A549 treated with Hydrocortisone at 1 μM for 4 hours (cell line): ENCODE measurements around the gene TMEM138. TPM values are rescaled to one million over a fixed set of nuclear protein-coding genes. Genes with fewer than 3 reads are reported as not detected.

Experiments used
- total RNA-seq: library from RNA; stranded (reverse); fragments of 200-300 nt; extraction: Qiagen RNA extraction; gene quantifications from 5 replicates; pipeline ENCODE4 v1.2.3, GENCODE V29; 2022

TMEM138 gene
- total RNA-seq: 65.3 to 104 TPM (median 94.7 TPM) in 5 replicates

DNA sequence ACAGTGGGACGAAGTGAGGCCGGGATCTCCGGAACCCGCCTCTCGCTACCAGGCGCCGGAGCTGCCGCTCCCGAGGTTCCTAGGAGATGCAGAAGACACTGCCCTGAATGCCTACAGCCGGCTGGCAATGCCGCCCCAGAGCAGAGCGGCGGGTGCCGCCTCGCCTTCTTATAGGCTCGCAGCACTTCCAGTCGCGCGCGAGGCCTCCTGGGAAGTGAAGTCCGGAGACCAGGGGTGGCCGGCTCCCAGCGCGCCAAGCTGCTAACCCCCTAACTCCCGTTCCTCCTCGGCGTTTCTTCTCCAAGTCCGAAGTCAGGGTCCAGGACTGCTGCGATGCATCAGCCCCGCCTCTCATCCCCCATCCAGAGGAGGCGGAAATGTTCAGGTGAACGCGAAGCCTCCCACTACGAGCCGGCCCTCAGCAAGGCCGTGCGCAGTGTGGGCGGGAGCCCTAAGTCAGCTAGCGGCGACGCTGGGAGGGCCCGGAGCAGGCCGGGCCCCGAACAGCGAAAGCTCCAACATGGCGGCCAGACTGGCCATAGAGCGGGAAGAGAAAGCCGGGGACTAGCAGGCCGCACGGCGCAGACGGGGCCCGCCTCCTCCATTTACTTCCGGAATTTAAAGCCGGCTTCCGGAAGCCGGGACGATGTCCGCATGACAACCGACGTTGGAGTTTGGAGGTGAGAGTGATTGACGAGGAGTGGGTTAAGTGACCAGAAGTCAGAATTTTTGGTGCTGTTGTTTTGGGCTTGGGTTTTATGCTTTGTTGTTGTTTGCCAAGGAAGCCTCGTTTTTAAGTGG lies at the start of gene TMEM138, which contains the start of gene CYB561A3:
Gene TMEM138, plus strand, starts transcription at position 634 of the 801 bp plus-strand sequence. CDS start 2,017 bp downstream, outside the sequence.
Gene CYB561A3, minus strand, starts transcription at position 142 of the 801 bp plus-strand sequence. CDS start 5,169 bp downstream, outside the sequence.

DNA sequence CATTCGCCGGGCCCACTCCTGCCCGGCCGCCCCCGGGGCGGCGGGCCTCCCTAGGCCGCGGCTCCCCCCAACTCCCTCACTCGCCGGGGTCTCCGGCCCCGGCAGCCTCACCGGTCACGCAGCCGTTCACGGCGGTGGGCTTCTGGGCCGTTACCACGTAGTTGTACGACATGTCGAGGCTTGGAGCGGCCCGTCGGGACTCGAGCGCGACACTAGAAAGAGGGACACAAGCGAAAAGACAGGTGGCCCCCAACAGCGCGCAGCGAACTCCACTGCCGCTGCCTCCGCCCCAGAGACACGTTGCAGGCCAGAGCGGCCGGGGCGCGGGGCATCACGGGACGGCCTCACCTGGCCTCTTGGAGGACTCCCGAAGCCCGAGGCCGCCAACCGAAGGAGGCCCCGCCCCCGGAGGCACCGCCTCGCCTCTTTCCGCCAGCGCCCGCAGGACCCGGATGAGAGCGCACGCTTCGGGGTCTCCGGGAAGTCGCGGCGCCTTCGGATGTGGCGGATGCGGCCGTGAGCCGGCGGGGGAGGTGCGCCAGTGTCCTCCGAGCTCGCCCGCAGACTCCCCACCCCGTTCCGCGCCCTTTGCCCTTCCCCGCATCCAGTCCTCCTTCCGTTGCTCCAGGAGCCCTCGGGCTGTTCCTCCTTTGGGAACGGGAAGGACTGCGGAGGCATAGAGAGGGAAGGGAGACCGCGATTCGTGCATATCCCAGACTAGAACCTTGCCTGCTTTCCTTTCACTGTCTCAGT lies 29.2 kb upstream of the TMEM138 start, which contains the start of the genes DDB1 and TKFC:
Gene DDB1, minus strand, starts transcription at position 309 of the 753 bp plus-strand sequence. Its CDS starts 137 bp downstream, at position 172.
Gene TKFC, plus strand, starts transcription at position 432 of the 753 bp plus-strand sequence. CDS start 1,501 bp downstream, outside the sequence.

Other genes starting within 250 kb of the TMEM138 start
- gene VPS37C, start 200.9 kb upstream of the TMEM138 start, total RNA-seq: 16.4 to 18.2 TPM (median 17.6 TPM) in 5 replicates
- gene PGA3, start 158.9 kb upstream of the TMEM138 start, total RNA-seq: not detected in 5 replicates
- gene PGA4, start 140.0 kb upstream of the TMEM138 start, total RNA-seq: 0.18 TPM in 1 of 5 replicates, not detected in the others
- not detected in 5 replicates for gene PGA5, start 121.2 kb upstream of the TMEM138 start, total RNA-seq
- gene VWCE, start 67.1 kb upstream of the TMEM138 start, total RNA-seq: 0.51 to 0.97 TPM (median 0.69 TPM) in 5 replicates
- 158 to 196 TPM (median 162 TPM) in 5 replicates for gene DDB1, start 29.3 kb upstream of the TMEM138 start, total RNA-seq
- 45.9 to 74.7 TPM (median 72.6 TPM) in 5 replicates for gene TKFC, start 29.1 kb upstream of the TMEM138 start, total RNA-seq
- gene CYB561A3, start 492 bp upstream of the TMEM138 start, total RNA-seq: 41.1 to 44.9 TPM (median 44.2 TPM) in 5 replicates
- gene TMEM216, start 30.2 kb downstream of the TMEM138 start, total RNA-seq: 16.1 to 17.1 TPM (median 16.7 TPM) in 5 replicates
- 63.9 to 84.3 TPM (median 68.6 TPM) in 5 replicates for gene CPSF7, start 67.6 kb downstream of the TMEM138 start, total RNA-seq
- gene SDHAF2, start 67.8 kb downstream of the TMEM138 start, total RNA-seq: 31.4 to 50.5 TPM (median 44.4 TPM) in 5 replicates
- 0.09 to 0.22 TPM (median 0.13 TPM) in 5 replicates for gene LRRC10B, start 146.4 kb downstream of the TMEM138 start, total RNA-seq
- 1.0 to 1.4 TPM (median 1.1 TPM) in 5 replicates for gene SYT7, start 218.7 kb downstream of the TMEM138 start, total RNA-seq